Coronary artery (tissue), 2 donors: ENCODE data around the gene CYCS.
"Not testable (repeated sequence)": the region's sequence is repeated elsewhere in the genome, so short reads cannot be mapped to it uniquely, and the experiment has no call there.

ENCODE experiments used
- DNase-seq: peaks from one replicate; pipeline ENCODE4 v3.0.0-alpha.2; 2017; ENCODE audit warnings: low spot score
- H3K27ac ChIP-seq, 2 donors: fragments of 200-600 bp; sonication (generic); one replicate each; pipeline ENCODE4 v1.5.1; 2016 to 2019
- H3K4me3 ChIP-seq: fragments of 200-600 bp; sonication (generic); 2 replicates; pipeline ENCODE4 v1.5.1; 2016; ENCODE audit warnings: mild to moderate bottlenecking, moderate library complexity
- TF ChIP-seq, protein P1 (sequence below): fragments of 200-600 bp; sonication (generic); IDR thresholded peaks from one replicate; pipeline ENCODE4 v1.5.1; 2019; ENCODE audit warnings: antibody characterized with exemption

Gene CYCS

DNA sequence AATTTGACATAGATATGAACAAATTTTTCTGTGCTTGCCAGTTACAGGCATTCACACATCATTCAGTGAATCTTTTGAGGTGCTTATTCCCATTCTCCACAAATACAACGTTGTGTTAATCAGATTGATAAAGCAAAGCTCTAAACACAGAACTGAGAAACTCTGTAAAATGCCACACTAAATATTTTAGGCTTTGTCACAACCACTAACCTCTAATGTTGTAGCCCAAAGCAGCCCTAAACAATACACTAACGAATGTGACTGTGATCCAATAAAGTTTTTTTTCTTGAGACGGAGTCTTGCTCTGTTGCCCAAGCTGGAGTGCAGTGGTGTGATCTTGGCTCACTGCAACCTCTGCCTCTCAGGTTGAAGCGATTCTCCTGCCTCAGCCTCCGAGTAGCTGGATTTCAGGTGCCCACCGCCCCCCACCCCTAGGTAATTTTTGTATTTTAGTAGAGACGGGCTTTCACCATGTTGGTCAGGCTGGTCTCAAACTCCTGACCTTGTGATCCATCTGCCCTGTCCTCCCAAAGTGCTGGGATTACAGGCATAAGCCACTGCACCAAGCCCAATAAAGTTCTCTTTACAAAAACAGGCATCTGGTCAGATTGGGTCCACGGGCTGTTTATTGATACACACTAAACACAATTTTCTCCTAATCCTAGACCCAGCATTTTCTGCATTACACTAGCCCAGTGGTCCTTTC lies 6.9 kb downstream of the CYCS start:
- no peak overlapping the region for H3K27ac ChIP-seq
- TF ChIP-seq, protein P1, sequence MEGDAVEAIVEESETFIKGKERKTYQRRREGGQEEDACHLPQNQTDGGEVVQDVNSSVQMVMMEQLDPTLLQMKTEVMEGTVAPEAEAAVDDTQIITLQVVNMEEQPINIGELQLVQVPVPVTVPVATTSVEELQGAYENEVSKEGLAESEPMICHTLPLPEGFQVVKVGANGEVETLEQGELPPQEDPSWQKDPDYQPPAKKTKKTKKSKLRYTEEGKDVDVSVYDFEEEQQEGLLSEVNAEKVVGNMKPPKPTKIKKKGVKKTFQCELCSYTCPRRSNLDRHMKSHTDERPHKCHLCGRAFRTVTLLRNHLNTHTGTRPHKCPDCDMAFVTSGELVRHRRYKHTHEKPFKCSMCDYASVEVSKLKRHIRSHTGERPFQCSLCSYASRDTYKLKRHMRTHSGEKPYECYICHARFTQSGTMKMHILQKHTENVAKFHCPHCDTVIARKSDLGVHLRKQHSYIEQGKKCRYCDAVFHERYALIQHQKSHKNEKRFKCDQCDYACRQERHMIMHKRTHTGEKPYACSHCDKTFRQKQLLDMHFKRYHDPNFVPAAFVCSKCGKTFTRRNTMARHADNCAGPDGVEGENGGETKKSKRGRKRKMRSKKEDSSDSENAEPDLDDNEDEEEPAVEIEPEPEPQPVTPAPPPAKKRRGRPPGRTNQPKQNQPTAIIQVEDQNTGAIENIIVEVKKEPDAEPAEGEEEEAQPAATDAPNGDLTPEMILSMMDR, result no peak
- H3K4me3 ChIP-seq, result no peak overlapping the region
- DNase-seq, result no peak

DNA sequence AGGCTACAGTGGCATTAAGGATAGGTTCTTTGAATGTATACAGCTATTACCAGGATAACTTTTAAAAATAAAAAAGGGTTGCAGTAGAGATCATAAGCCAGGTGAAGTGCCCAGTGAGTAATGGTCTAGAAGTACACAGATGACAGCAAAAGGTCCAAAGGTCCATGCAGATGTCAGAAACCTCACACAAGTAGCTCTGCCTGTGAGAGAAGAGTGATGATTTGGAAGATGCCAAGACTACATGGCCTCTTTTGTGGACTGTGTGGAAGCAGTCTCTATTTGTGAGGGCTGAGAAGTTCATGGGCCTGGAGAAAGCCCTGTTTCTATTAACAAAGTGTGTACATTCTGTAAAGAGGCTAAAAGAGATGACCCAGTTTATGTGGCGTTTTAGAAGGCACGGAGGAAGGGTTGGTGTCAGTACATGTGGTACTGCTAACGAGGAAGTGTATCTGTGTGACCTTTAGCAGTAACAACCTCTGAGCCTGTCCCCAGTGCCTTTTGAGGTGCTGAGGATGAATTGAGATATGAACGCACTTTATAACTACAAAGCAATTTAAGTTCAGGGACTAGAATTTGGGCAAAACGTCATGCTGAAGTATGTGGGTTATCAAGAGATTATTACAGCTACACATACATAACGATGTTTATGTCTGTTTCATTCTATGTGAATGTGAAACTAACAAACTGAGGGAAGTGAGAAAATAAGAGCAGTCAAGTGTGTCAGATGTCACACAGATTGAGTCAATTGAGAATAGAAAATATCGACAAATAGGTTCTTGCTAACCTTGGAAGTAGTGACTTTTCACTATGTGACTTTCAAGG lies 7.6 kb downstream of the CYCS start:
- TF ChIP-seq, protein P1, result no peak
- Histone ChIP-seq H3K27ac (no peak overlapping the region), H3K4me3 (no peak overlapping the region)
- DNase-seq, result no peak

DNA sequence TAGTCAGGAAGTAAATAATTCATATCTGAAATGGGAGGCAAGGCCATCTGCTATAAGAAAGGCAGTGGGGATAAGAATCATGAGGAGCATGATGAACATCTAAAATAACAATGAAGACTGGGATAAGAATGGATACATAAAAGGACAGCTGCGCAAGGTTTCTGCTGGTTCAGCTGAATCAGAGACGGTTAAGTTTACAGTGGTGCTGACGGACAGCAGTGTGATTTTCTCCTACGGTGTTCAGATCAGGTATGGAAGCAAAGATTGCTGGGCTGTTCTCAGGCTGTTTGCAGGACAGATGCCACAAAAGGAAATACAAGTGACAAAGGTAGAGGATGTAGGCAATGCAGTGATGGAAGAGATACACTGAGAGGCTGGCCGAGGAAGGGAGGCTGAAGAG lies 8.4 kb downstream of the CYCS start:
- TF ChIP-seq, protein P1, result no peak
- H3K4me3 ChIP-seq, result no peak overlapping the region
- DNase-seq, result no peak
- H3K27ac ChIP-seq, result no peak overlapping the region

DNA sequence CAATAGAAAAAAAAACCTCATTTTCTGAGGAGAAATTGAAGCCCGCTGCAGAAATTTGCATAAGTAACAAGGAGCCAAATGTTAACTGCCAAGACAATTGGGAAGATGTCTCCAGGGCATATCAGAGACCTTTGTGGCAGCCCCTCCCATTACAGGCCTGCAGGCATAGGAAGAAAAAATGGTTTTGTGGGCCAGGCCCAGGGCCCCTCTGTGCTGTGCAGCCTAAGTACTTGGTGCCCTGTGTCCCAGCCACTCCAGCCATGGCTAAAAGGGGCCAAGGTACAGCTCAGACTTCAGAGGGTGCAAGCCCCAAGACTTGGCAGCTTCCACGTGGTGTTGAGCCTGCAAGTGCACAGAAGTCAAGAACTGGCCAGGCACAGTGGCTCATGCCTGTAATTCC lies 14.5 kb downstream of the CYCS start:
- not testable (repeated sequence) for H3K27ac ChIP-seq, DNase-seq, H3K4me3 ChIP-seq

DNA sequence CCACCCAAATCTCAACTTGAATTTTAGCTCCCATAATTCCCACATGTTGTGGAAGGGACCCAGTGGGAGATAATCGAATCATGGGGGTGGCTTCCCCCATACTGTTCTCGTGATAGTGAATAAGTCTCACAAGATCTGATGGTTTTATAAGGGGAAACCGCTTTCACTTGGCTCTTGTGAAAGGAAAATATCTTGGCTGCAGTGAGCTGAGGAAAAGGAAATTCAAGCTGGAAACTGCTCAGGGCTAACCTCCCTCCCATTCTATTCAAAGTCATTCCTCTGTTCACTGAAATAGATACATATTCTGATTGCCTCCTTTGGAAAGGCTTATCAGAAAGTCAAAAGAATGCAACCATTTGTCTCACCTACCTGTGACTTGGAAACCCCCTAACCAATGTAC lies 15.8 kb downstream of the CYCS start:
- Histone ChIP-seq H3K27ac (no peak overlapping the region), H3K4me3 (no peak overlapping the region)
- TF ChIP-seq, protein P1, result no peak
- DNase-seq, result no peak

DNA sequence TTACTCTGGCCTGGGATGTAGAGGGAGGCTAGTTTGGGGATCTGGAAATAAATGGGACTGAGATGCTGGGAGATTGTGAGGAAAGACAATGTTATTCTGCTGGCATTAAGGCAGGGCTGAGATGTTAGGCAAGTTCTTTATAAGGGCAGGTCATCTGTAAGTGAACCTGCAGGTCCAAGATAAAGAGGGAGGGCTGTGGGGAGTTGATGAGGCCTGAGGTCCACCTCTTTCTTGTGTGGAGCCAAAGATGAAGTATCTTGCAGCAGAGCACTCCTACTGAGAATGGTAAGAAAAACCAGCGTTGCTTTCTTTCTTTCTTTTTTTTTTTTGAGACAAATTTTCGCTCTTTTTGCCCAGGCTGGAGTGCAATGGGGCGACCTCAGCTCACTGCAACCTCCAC lies 19.1 kb downstream of the CYCS start:
- TF ChIP-seq, protein P1, result no peak

DNA sequence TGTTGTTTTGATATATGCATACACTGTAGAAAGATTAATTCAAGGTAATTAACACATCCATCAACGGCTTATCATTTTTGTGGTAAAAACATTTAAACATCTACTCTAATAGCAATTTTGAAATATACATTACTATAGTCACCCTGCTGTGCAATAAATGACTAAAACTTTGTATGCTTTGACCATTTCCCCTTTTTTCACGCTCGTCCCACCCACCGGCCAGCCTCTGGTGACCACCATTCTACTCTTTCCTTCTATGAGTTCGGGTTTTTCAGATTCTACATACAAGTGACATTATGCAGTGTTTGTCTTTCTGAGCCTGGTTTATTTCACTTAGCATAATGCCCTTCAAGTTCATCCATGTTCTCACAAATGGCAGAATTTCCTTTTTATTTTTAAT lies 21.3 kb downstream of the CYCS start:
- H3K4me3 ChIP-seq, result no peak overlapping the region
- no peak overlapping the region for H3K27ac ChIP-seq
- TF ChIP-seq, protein P1, result no peak
- no peak for DNase-seq

More for the DNA sequence above, 19.1 kb downstream of the CYCS start:
- no peak for DNase-seq
- H3K4me3 ChIP-seq, result no peak overlapping the region
- H3K27ac ChIP-seq, result no peak overlapping the region
